ENCODE measurements around the gene METAP1.

DNA sequence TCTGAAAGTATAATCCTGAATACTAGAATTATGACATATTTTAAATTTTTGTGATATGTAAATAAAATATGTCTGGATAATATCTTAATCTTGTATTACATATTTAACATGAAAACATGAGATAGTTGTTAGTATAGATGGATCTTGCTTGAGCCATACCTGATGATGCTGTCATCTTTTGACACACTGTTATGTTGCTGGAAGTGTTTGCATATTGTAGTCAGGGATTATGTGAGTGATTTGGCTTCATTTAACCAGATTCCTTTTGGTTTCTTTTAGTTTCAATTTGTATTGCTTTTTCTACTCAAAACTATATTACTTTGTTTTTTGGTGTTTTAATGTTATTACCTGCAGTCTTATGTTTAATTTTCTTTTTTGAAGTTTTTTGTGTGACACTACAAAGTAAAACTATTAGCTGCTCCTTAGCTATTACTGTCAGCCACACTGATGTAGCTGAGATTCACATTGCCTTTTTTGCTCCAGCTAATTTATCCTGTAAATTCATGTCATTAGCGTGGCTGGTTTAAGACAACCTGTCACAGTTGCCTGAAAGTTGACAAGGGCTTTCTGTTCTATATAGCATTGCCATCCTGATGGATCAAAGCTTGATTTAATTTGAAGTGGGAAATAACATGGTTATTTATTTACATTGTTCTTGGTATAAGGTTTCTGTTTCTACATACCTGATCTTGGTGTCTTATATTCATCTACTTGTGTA is 33.7 kb downstream of the METAP1 start:
- no peak for TF ChIP-seq CTCF (IDR thresholded peaks at IDR 0.05)
- TF ChIP-seq POLR2A (IDR thresholded peaks at IDR 0.05) = no peak
